Central memory CD8-positive, alpha-beta T cell (primary cell): ENCODE data around the gene ADD3.
A peak's percentile ranks its signal among the peaks of the same experiment; 100 is the strongest.
"Not testable (repeated sequence)": the region's sequence is repeated elsewhere in the genome, so short reads cannot be mapped to it uniquely, and the experiment has no call there.

Source experiments
- ATAC-seq: fragments of 150-1000 bp; cut with Tn5 transposase; replicated peaks from 2 replicates; pipeline ENCODE4 v1.10.0; 2022; ENCODE audit warnings: mild to moderate bottlenecking, moderate FRiP score, moderate number of reproducible peaks; ENCODE audit not compliant: poor library complexity, severe bottlenecking; ENCODE audit errors: extremely low read depth
- DNase-seq, 2 donors: peaks; one replicate each; pipeline ENCODE4 v3.0.0; 2021; ENCODE audit warnings: low spot score in 2 of 2
- H3K27ac Mint-ChIP-seq: one replicate; pipeline ENCODE4 v1.8.0; 2022; ENCODE audit warnings: low read depth, mild to moderate bottlenecking, moderate library complexity, mixed read lengths
- H3K27me3 Mint-ChIP-seq: one replicate; pipeline ENCODE4 v1.8.0; 2022; ENCODE audit warnings: mixed read lengths
- H3K36me3 Mint-ChIP-seq: one replicate; pipeline ENCODE4 v1.8.0; 2022; ENCODE audit warnings: mild to moderate bottlenecking, moderate library complexity, mixed read lengths; ENCODE audit not compliant: insufficient read depth
- H3K4me1 Mint-ChIP-seq: one replicate; pipeline ENCODE4 v1.8.0; 2022; ENCODE audit warnings: mixed read lengths
- H3K4me3 Mint-ChIP-seq: one replicate; pipeline ENCODE4 v1.8.0; 2022; ENCODE audit warnings: mild to moderate bottlenecking, moderate library complexity, mixed read lengths
- H3K9me3 Mint-ChIP-seq: one replicate; pipeline ENCODE4 v1.8.0; 2022; ENCODE audit warnings: mixed read lengths

ADD3 gene

DNA sequence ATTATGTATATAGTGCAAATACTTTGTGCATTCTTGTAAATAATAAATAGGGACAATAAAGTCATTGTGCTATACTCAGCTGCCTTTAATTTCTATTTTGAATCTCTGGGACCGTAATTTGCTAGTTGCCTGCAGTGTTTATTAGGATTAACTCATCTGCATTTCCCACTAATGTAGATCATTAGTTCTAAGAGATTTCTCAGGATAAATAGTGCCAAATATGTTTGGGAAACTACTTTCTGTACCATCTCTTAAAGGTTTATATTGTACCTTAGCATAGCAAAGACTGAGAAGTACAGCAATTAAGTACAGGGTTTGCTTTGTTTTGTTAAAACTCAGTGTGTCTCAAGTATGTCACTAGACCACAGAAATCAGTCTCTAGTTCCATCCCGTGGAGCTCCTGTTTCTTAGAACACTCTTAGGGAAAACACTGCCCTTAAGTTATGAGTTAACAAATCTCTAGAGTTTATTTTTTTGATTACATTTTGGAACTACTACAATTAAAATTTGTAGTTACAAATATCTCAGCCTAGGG lies 26.0 kb downstream of the ADD3 start:
- DNase-seq (no peak), ATAC-seq (no peak)
- H3K27me3 Mint-ChIP-seq = no peaks in the 10 kb centered on the region
- no peak overlapping the region for H3K27ac Mint-ChIP-seq
- peaks cover 55% of the 10 kb centered on the region for H3K4me1 Mint-ChIP-seq
- H3K36me3 Mint-ChIP-seq = peaks cover 2% of the 10 kb centered on the region
- no peaks in the 10 kb centered on the region for H3K9me3 Mint-ChIP-seq
- H3K4me3 Mint-ChIP-seq = no peak overlapping the region

DNA sequence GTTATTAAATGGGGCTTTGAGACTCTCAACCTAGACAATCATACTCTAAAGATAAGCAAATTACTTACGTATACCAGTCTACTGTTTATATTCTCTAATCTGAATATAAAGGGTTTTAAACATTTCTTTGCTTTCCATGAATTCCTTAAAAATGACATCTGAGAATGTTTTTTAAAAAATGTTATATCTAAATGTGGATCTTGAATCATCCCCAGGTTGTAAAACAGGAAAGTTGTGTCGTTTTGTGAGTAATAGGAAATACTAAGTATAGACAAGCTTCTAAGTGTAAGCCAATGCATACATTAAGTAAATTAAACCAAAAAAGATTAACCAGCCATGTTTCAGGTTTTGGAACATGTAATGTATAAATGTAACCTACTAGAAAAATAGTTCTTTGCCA lies 26.8 kb downstream of the ADD3 start:
- H3K36me3 Mint-ChIP-seq = peaks cover 2% of the 10 kb centered on the region

DNA sequence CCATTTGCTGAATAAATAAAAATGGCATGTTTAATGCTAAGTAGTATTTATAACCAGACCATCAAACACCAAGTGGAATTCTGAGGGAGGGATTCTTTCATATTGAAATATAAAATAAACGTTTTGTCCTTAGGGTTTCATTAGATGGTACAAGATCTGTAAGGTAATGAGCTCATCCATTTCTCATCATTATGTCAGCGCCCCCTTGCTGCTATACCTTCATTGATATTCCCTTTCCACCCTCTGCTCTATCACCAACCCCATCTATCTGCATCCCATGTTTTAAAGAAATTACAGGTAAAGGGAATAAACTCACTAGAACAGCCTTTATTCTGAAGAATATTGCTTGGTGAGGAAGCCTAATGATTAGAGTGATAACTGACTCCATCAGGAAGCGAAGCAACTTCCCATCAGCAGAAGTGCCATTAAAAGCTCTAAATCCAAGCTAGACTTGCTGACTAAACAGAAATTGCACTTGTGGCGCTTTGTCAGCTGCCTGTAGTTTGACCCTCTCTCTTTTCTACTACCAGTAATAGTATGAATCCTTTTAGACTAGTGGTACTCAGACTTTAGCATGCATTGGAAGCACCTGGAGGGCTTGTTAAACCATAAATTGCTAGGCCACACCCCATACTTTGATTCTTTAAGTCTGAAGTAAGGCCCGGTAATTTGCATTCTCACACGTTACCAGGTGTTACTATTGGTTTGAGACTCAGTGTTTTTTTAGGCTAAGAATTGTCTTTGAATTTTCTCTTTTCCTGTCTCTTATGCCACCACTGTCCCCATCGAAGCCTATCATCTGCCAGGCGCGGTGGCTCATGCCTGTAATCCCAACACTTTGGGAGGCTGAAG lies 27.5 kb downstream of the ADD3 start:
- Mint-ChIP-seq H3K9me3 (no peaks in the 10 kb centered on the region), H3K4me3 (peak overlapping the region; percentile 11), H3K27me3 (no peaks in the 10 kb centered on the region), H3K4me1 (peaks cover 70% of the 10 kb centered on the region), H3K36me3 (peaks cover 2% of the 10 kb centered on the region), H3K27ac (peak overlapping the region; percentile 85)
- ATAC-seq (no peak), DNase-seq (no peak)

More for the DNA sequence above, 26.8 kb downstream of the ADD3 start:
- peak overlapping the region; percentile 85 for H3K27ac Mint-ChIP-seq
- no peak overlapping the region for H3K4me3 Mint-ChIP-seq
- DNase-seq (no peak), ATAC-seq (no peak)
- H3K4me1 Mint-ChIP-seq = peaks cover 64% of the 10 kb centered on the region
- H3K9me3 Mint-ChIP-seq = no peaks in the 10 kb centered on the region
- H3K27me3 Mint-ChIP-seq = no peaks in the 10 kb centered on the region

GRCh38 chr10:110036640-110037039 lies 28.9 kb downstream of the ADD3 start:
- ATAC-seq (no peak), DNase-seq (no peak)
- H3K9me3 Mint-ChIP-seq = no peaks in the 10 kb centered on the region
- peak overlapping the region; percentile 85 for H3K27ac Mint-ChIP-seq
- peaks cover 4% of the 10 kb centered on the region for H3K36me3 Mint-ChIP-seq
- no peak overlapping the region for H3K4me3 Mint-ChIP-seq
- peaks cover 72% of the 10 kb centered on the region for H3K4me1 Mint-ChIP-seq
- no peaks in the 10 kb centered on the region for H3K27me3 Mint-ChIP-seq

GRCh38 chr10:110039254-110039653 lies 31.5 kb downstream of the ADD3 start:
- Mint-ChIP-seq H3K27ac (peak overlapping the region; percentile 0), H3K4me1 (peaks cover 70% of the 10 kb centered on the region), H3K27me3 (no peaks in the 10 kb centered on the region), H3K4me3 (no peak overlapping the region), H3K36me3 (peaks cover 2% of the 10 kb centered on the region), H3K9me3 (no peaks in the 10 kb centered on the region)
- ATAC-seq (no peak), DNase-seq (no peak)

DNA sequence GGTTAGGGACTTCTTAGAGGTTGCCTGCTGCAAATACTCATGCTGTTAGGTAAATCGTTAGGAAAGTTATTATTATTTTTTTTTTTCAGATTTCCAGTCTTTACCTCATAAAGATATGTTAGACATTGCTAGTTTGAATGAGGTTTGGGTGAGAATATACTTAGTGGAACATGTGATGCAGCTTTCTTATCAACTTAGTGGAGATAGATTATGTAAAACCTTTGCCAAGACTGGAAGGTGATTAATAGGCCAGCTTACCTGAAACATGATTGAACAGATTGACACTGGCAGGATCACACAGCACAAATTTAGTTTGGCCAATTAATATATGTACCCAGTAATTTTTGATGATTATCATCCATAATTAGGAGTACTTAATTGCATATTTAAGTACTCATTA lies 32.3 kb downstream of the ADD3 start:
- H3K4me3 Mint-ChIP-seq = no peak overlapping the region
- H3K4me1 Mint-ChIP-seq = peaks cover 74% of the 10 kb centered on the region
- H3K27me3 Mint-ChIP-seq = no peaks in the 10 kb centered on the region
- ATAC-seq = no peak
- peak overlapping the region; percentile 0 for H3K27ac Mint-ChIP-seq
- no peak for DNase-seq
- H3K36me3 Mint-ChIP-seq = peaks cover 2% of the 10 kb centered on the region
- H3K9me3 Mint-ChIP-seq = no peaks in the 10 kb centered on the region

DNA sequence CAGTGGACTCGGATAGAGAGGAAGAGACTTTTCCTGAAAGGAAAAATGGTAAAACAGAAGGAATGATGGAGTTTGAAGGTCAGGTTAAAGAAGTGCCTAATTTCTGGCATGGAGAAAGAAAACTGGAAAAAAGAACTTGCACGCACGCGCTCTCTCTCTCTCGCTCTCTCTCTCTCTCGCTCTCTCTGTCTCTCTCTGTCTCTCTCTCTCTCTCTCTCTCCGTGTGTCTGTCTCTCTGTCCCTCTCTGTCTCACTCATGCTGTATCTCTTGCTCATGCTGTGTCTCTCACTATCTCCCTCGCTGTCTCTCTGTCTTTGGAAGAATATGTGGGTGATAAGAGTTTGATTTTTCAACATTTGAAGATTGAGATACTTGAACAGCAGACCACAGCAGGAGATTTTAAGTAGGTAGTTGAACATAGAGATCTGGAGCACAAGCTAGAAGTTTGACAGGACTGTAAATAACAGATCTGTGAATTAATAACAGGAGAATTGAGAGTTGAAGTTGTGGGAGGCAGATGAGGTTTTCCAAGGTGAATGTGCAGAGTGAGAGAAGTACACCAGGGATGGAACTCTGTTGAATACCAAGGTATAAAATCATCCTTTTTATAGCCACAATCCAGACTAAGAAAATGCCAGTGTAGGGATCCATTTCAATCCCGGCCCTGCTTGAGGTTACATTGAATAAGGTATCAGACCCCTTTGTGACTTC lies 33.1 kb downstream of the ADD3 start:
- peaks cover 73% of the 10 kb centered on the region for H3K4me1 Mint-ChIP-seq
- no peaks in the 10 kb centered on the region for H3K27me3 Mint-ChIP-seq
- DNase-seq (no peak), ATAC-seq (no peak)
- no peaks in the 10 kb centered on the region for H3K9me3 Mint-ChIP-seq
- H3K27ac Mint-ChIP-seq = peak overlapping the region; percentile 0
- H3K36me3 Mint-ChIP-seq = peaks cover 2% of the 10 kb centered on the region
- H3K4me3 Mint-ChIP-seq = no peak overlapping the region

DNA sequence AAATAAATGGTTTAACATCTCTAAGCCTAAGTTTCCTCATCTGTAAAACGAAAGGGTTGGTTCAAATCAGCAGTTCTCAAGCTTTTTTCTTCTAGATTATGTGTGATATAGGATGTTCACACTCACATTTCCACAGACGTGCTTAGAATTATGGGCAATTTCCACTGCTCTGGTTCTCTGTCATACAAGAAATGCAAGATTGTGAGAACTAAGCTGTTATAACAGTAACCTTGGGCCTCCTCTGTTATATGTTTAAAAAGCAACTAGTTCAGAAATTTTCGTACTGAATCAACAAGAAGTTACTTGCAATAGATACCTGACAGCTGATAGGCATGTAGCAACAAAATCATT lies 33.7 kb downstream of the ADD3 start:
- H3K4me1 Mint-ChIP-seq = peaks cover 71% of the 10 kb centered on the region
- H3K36me3 Mint-ChIP-seq = peaks cover 2% of the 10 kb centered on the region
- no peaks in the 10 kb centered on the region for H3K27me3 Mint-ChIP-seq
- ATAC-seq (peak; percentile 40), DNase-seq (no peak)
- H3K9me3 Mint-ChIP-seq = no peaks in the 10 kb centered on the region
- H3K4me3 Mint-ChIP-seq = no peak overlapping the region
- H3K27ac Mint-ChIP-seq = peak overlapping the region; percentile 0

DNA sequence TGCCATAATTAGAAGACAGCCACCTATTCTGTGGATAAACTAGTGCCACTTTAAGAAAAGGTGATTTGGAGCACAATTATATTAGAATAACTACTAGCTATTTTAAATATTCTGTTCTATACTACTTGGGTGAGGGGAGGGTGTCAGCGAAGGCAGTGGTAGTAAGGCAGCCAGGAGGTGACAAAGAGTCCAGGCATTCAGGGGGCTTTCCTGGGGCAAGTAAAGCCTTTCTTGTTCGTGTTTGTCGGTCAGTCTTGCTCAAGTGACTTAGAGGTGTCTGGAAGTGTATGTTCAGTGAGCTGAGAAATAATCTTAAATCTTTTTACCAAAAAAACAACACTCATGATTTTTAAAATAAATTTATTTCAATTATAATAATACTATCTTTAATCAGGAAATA lies 34.4 kb downstream of the ADD3 start:
- Mint-ChIP-seq H3K4me3 (no peak overlapping the region), H3K4me1 (peaks cover 66% of the 10 kb centered on the region), H3K27me3 (no peaks in the 10 kb centered on the region), H3K27ac (peak overlapping the region; percentile 0), H3K9me3 (no peaks in the 10 kb centered on the region), H3K36me3 (peaks cover 2% of the 10 kb centered on the region)
- no peak for ATAC-seq
- no peak for DNase-seq

- ATAC-seq (no peak), DNase-seq (no peak)
- Mint-ChIP-seq H3K27ac (peak overlapping the region; percentile 59), H3K36me3 (peaks cover 2% of the 10 kb centered on the region), H3K4me3 (no peak overlapping the region), H3K4me1 (peaks cover 65% of the 10 kb centered on the region), H3K27me3 (no peaks in the 10 kb centered on the region), H3K9me3 (no peaks in the 10 kb centered on the region)
Observed at GRCh38 chr10:110042891-110043290, 35.1 kb downstream of the ADD3 start.

- peak overlapping the region; percentile 10 for H3K27ac Mint-ChIP-seq
- H3K36me3 Mint-ChIP-seq = peaks cover 2% of the 10 kb centered on the region
- H3K4me3 Mint-ChIP-seq = no peak overlapping the region
- H3K9me3 Mint-ChIP-seq = peaks cover 7% of the 10 kb centered on the region
- DNase-seq (no peak), ATAC-seq (no peak)
- H3K27me3 Mint-ChIP-seq = no peaks in the 10 kb centered on the region
- H3K4me1 Mint-ChIP-seq = peaks cover 59% of the 10 kb centered on the region
Observed at GRCh38 chr10:110044681-110045080, 36.9 kb downstream of the ADD3 start.

DNA sequence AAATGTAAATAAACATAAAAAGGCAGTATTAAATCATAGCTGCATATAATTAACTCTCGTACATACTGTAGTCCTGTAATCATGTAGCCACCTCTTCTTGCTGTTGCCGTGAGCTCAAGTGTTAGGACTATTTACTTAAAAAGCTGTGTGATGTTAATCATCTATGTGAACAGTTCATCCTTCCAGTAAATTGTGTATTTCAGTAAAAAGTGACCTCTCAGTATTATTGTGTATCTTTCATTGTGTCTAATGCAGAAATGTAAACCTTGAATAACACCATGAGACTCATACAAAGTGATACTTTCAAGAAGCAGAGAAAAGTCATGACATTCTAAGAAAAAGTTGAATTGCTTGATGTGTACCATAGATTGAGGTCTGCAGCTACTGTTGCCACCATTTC lies 38.0 kb downstream of the ADD3 start:
- no peak overlapping the region for H3K4me3 Mint-ChIP-seq
- peaks cover 3% of the 10 kb centered on the region for H3K36me3 Mint-ChIP-seq
- H3K27me3 Mint-ChIP-seq = no peaks in the 10 kb centered on the region
- DNase-seq (no peak), ATAC-seq (no peak)
- peaks cover 59% of the 10 kb centered on the region for H3K4me1 Mint-ChIP-seq
- H3K27ac Mint-ChIP-seq = no peak overlapping the region
- peaks cover 7% of the 10 kb centered on the region for H3K9me3 Mint-ChIP-seq

DNA sequence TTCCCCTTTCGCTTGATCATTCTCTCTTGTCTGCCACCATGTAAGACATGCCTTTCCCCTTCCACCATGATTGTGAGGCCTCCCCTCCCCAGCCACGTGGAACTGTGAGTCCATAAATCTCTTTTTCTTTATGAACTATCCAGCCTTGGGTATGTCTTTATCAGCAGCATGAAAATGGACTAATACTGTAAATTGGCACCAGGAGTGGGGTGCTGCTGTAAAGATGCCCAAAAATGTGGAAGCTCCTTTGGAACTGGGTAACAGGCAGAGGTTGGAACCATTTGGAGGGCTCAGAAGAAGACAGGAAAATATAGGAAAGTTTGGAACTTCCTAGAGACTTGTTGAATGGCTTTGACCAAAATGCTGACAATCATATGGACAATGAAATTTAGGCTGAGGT lies 40.4 kb downstream of the ADD3 start:
- H3K4me1 Mint-ChIP-seq = peaks cover 63% of the 10 kb centered on the region
- ATAC-seq, H3K27ac Mint-ChIP-seq, DNase-seq, H3K27me3 Mint-ChIP-seq, H3K4me3 Mint-ChIP-seq, H3K9me3 Mint-ChIP-seq, H3K36me3 Mint-ChIP-seq: not testable (repeated sequence)
